GM23338 (cell line): Measurements from ENCODE around the gene BCAR3. TPM values are rescaled to one million over a fixed set of nuclear protein-coding genes. Genes with fewer than 3 reads are reported as not detected.
"Not testable (repeated sequence)": the region's sequence is repeated elsewhere in the genome, so short reads cannot be mapped to it uniquely, and the experiment has no call there.

Experiments
- ATAC-seq: fragments of 200-7000 bp; cut with Tn5 transposase; 3 replicates; pipeline ENCODE4 v1.9.1; 2020
- DNase-seq: peaks from one replicate; pipeline ENCODE4 v3.0.0-alpha.2; 2015; ENCODE audit warnings: low spot score
- H2AFZ ChIP-seq: fragments of 200-600 bp; sonication (generic); 2 replicates; pipeline ENCODE4 v1.8.0; 2016; ENCODE audit warnings: antibody characterized with exemption, mild to moderate bottlenecking, moderate library complexity
- H3F3A ChIP-seq: fragments of 200-600 bp; sonication (generic); replicated peaks from 2 replicates; pipeline ENCODE4 v1.8.0; 2017; ENCODE audit warnings: antibody characterized with exemption, mixed run types, low read depth
- H3K27ac ChIP-seq: fragments of 200-600 bp; sonication (generic); 2 replicates; pipeline ENCODE4 v1.6.1; 2016; ENCODE audit warnings: low read depth
- H3K27me3 ChIP-seq: fragments of 200-600 bp; sonication (generic); 2 replicates; pipeline ENCODE4 v1.8.0; 2016; ENCODE audit warnings: mild to moderate bottlenecking, mixed run types, moderate library complexity; ENCODE audit not compliant: insufficient read depth
- H3K36me3 ChIP-seq: fragments of 200-600 bp; sonication (generic); 2 replicates; pipeline ENCODE4 v1.8.0; 2016; ENCODE audit warnings: mild to moderate bottlenecking; ENCODE audit not compliant: insufficient read depth
- H3K4me1 ChIP-seq: fragments of 200-600 bp; sonication (generic); 2 replicates; pipeline ENCODE4 v1.8.0; 2016; ENCODE audit warnings: mild to moderate bottlenecking, moderate library complexity; ENCODE audit not compliant: insufficient read depth
- H3K4me2 ChIP-seq: fragments of 200-600 bp; sonication (generic); 2 replicates; pipeline ENCODE4 v1.7.1; 2017; ENCODE audit warnings: mixed run types
- H3K4me3 ChIP-seq: fragments of 200-600 bp; sonication (generic); 2 replicates; pipeline ENCODE4 v1.6.1; 2016; ENCODE audit warnings: mixed run types
- H3K79me2 ChIP-seq: fragments of 200-600 bp; sonication (generic); replicated peaks from 2 replicates; pipeline ENCODE4 v1.8.0; 2017; ENCODE audit warnings: mild to moderate bottlenecking; ENCODE audit not compliant: insufficient read depth
- H3K9me2 ChIP-seq: fragments of 200-600 bp; sonication (generic); 2 replicates; pipeline ENCODE4 v1.8.0; 2017; ENCODE audit not compliant: insufficient read depth
- H4K20me1 ChIP-seq: fragments of 200-600 bp; sonication (generic); replicated peaks from 2 replicates; pipeline ENCODE4 v1.8.0; 2017; ENCODE audit warnings: mild to moderate bottlenecking; ENCODE audit not compliant: insufficient read depth
- H3K27ac Mint-ChIP-seq: 2 replicates; pipeline ENCODE4 v1.8.0; 2020; ENCODE audit warnings: inconsistent platforms, mild to moderate bottlenecking, moderate library complexity, mixed read lengths
- H3K27me3 Mint-ChIP-seq: 3 replicates; pipeline ENCODE4 v1.8.0; 2022; ENCODE audit warnings: low read depth, mild to moderate bottlenecking, moderate library complexity, mixed read lengths, inconsistent platforms; ENCODE audit not compliant: insufficient read depth, poor library complexity
- H3K36me3 Mint-ChIP-seq: 3 replicates; pipeline ENCODE4 v1.8.0; 2021; ENCODE audit warnings: low read depth, mild to moderate bottlenecking, inconsistent platforms, moderate library complexity, mixed read lengths
- H3K4me1 Mint-ChIP-seq: 3 replicates; pipeline ENCODE4 v1.8.0; 2020; ENCODE audit warnings: mild to moderate bottlenecking, inconsistent platforms, mixed read lengths
- H3K4me3 Mint-ChIP-seq: 3 replicates; pipeline ENCODE4 v1.8.0; 2021; ENCODE audit warnings: moderate library complexity, mild to moderate bottlenecking, inconsistent platforms, mixed read lengths
- H3K9me3 Mint-ChIP-seq: 3 replicates; pipeline ENCODE4 v1.8.0; 2020; ENCODE audit warnings: moderate library complexity, mild to moderate bottlenecking, inconsistent platforms, mixed read lengths
- CREB1 ChIP-seq: fragments of 250-450 bp; sonication (Bioruptor Pico); IDR thresholded peaks from 2 replicates; pipeline ENCODE4 v1.5.0; 2020; ENCODE audit warnings: low read depth, mild to moderate bottlenecking, moderate library complexity
- CTCF ChIP-seq, 2 experiments: fragments of 200-600 bp in 1 of 2; sonication (generic) in 1 of 2; conservative IDR thresholded peaks; 2 replicates each; pipeline versions ENCODE4 v1.5.1 to v1.6.1; 2016 to 2017; ENCODE audit warnings: antibody characterized with exemption in 2 of 2, low read depth in 2 of 2, mild to moderate bottlenecking in 2 of 2, moderate library complexity in 1 of 2
- ETS1 ChIP-seq: IDR thresholded peaks from 2 replicates; pipeline ENCODE4 v1.6.1; 2016; ENCODE audit warnings: antibody characterized with exemption
- EZH2 ChIP-seq: fragments of 200-600 bp; sonication (generic); IDR thresholded peaks from one replicate; pipeline ENCODE4 v1.8.0; 2017; ENCODE audit warnings: antibody characterized with exemption, mild to moderate bottlenecking, low read depth; ENCODE audit not compliant: unreplicated experiment
- POLR2AphosphoS5 ChIP-seq: IDR thresholded peaks from 2 replicates; pipeline ENCODE4 v1.6.1; 2016; ENCODE audit warnings: antibody characterized with exemption, low read depth
- STAT1 ChIP-seq: IDR thresholded peaks from one replicate; pipeline ENCODE4 v1.6.1; 2016; ENCODE audit warnings: antibody characterized with exemption; ENCODE audit not compliant: unreplicated experiment
- ZNF114 ChIP-seq: fragments of 250-450 bp; sonication (Bioruptor Pico); IDR thresholded peaks from 2 replicates; pipeline ENCODE4 v1.5.0; 2020; ENCODE audit warnings: mild to moderate bottlenecking, moderate library complexity
- ZNF462 ChIP-seq: fragments of 250-450 bp; sonication (Bioruptor Pico); IDR thresholded peaks from 2 replicates; pipeline ENCODE4 v1.5.0; 2020; ENCODE audit warnings: mild to moderate bottlenecking, moderate library complexity
- polyA plus RNA-seq: library from polyadenylated mRNA; unstranded; fragments of >200 nt; fragmentation: Nextera tagmentation; extraction: Ambion mirVana; gene quantifications from 2 replicates; pipeline ENCODE4 v1.2.1, GENCODE V29; 2016
- total RNA-seq: library from RNA; depleted of rRNA; stranded (reverse); fragments of >200 nt; shearing (Covaris generic); gene quantifications from 2 replicates; pipeline ENCODE4 v1.2.3, GENCODE V29; 2014

BCAR3 gene
- total and polyA plus RNA-seq, 2 experiments from 2014 or later: 5.5 to 9.7 TPM

- Mint-ChIP-seq H3K27me3 (peaks cover 1% of the 10 kb centered on the region), H3K4me1 (peaks cover 7% of the 10 kb centered on the region; the same call in 1 of the 3 replicates), H3K9me3 (no peaks in the 10 kb centered on the region), H3K4me3 (no peak overlapping the region), H3K36me3 (no peaks in the 10 kb centered on the region), H3K27ac (no peak overlapping the region)
- DNase-seq (no peak), ATAC-seq (no peak)
- H3K9me2 ChIP-seq: no peaks in the 10 kb centered on the region
- TF ChIP-seq STAT1: no peak
- TF ChIP-seq ZNF462 (CRISPR knock-in tag): no peak
- TF ChIP-seq EZH2: no peak
- TF ChIP-seq POLR2AphosphoS5: no peak
- no peak for TF ChIP-seq CREB1 (CRISPR knock-in tag)
- TF ChIP-seq ZNF114 (CRISPR knock-in tag): no peak
- TF ChIP-seq ETS1: no peak
- TF ChIP-seq CTCF (conservative IDR thresholded peaks at IDR 0.05; ENCODE audit: low read depth in 2 of 2): no peak
- no peak overlapping the region for H3K4me2 ChIP-seq
- H4K20me1 ChIP-seq: no peaks in the 10 kb centered on the region
- H3K79me2 ChIP-seq: no peaks in the 10 kb centered on the region
- H2AFZ ChIP-seq: no peak overlapping the region
- no peak overlapping the region for H3K27ac ChIP-seq
- H3F3A ChIP-seq: no peaks in the 10 kb centered on the region
- no peak overlapping the region for H3K4me3 ChIP-seq
- H3K27me3 ChIP-seq: no peaks in the 10 kb centered on the region
- no peaks in the 10 kb centered on the region for H3K4me1 ChIP-seq
- H3K36me3 ChIP-seq: no peaks in the 10 kb centered on the region
These were observed 16.9 kb upstream of the BCAR3 start for GRCh38 chr1:93698329-93699048.

GRCh38 chr1:93697566-93697965, 15.9 kb upstream of the BCAR3 start:
- not testable (repeated sequence) for H3K4me1 ChIP-seq, H3F3A ChIP-seq, H3K36me3 ChIP-seq, DNase-seq, H4K20me1 ChIP-seq, H3K9me2 ChIP-seq, H3K36me3 Mint-ChIP-seq, H3K4me2 ChIP-seq, H3K79me2 ChIP-seq, H3K4me3 ChIP-seq, H3K4me3 Mint-ChIP-seq, H3K27ac ChIP-seq, H3K9me3 Mint-ChIP-seq, ATAC-seq, H3K27ac Mint-ChIP-seq, H2AFZ ChIP-seq, H3K27me3 Mint-ChIP-seq, H3K4me1 Mint-ChIP-seq, H3K27me3 ChIP-seq
